ENCODE measurements around the gene HCRT.

DNA sequence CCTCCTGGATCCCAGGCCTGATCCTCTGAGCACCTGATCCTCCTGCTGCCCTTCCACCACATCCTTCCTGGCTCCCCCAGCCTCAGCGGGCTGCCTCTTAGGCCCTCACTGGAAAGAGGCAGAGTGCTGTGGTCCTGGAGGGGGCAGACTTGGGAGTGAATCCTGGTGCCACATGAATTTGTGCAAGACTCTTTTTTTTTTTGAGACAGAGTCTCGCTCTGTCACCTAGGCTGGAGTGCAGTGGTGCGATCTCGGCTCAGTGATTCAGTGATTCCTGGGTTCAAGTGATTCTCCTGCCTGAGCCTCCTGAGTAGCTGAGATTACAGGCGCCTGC is 6.0 kb upstream of the HCRT start:
- TF ChIP-seq, protein P1, sequence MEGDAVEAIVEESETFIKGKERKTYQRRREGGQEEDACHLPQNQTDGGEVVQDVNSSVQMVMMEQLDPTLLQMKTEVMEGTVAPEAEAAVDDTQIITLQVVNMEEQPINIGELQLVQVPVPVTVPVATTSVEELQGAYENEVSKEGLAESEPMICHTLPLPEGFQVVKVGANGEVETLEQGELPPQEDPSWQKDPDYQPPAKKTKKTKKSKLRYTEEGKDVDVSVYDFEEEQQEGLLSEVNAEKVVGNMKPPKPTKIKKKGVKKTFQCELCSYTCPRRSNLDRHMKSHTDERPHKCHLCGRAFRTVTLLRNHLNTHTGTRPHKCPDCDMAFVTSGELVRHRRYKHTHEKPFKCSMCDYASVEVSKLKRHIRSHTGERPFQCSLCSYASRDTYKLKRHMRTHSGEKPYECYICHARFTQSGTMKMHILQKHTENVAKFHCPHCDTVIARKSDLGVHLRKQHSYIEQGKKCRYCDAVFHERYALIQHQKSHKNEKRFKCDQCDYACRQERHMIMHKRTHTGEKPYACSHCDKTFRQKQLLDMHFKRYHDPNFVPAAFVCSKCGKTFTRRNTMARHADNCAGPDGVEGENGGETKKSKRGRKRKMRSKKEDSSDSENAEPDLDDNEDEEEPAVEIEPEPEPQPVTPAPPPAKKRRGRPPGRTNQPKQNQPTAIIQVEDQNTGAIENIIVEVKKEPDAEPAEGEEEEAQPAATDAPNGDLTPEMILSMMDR (conservative IDR thresholded peaks at IDR 0.05; ENCODE audit: low read length) = no peak
- no peak for TF ChIP-seq EZH2phosphoT487 (IDR thresholded peaks at IDR 0.05; ENCODE audit: borderline replicate concordance, low read depth, low read length)

Measured in OCI-LY7 (cell line).